ENCODE measurements around the gene BCL7B.
A peak's percentile ranks its signal among the peaks of the same experiment; 100 is the strongest.
"Not testable (repeated sequence)": the region's sequence is repeated elsewhere in the genome, so short reads cannot be mapped to it uniquely, and the experiment has no call there.

BCL7B gene

GRCh38 chr7:73572767-73573186 lies 15.3 kb upstream of the BCL7B start:
- DNase-seq (ENCODE audit: low read depth, low spot score): no peak

GRCh38 chr7:73570977-73571376 lies 13.5 kb upstream of the BCL7B start:
- no peak for DNase-seq (ENCODE audit: low read depth, low spot score)

- DNase-seq (ENCODE audit: low read depth, low spot score): no peak
These were observed 13.0 kb upstream of the BCL7B start for GRCh38 chr7:73570521-73570920.

GRCh38 chr7:73569042-73569608 lies 11.6 kb upstream of the BCL7B start:
- no peak for DNase-seq (ENCODE audit: low read depth, low spot score)

GRCh38 chr7:73567846-73568685 lies 10.6 kb upstream of the BCL7B start:
- no peak for DNase-seq (ENCODE audit: low read depth, low spot score)

GRCh38 chr7:73567140-73567539 lies 9.7 kb upstream of the BCL7B start:
- no peak for DNase-seq (ENCODE audit: low read depth, low spot score)

- not testable (repeated sequence) for DNase-seq (ENCODE audit: low read depth, low spot score)
These were observed 8.9 kb upstream of the BCL7B start for GRCh38 chr7:73566431-73566830.

GRCh38 chr7:73565675-73566340 lies 8.3 kb upstream of the BCL7B start:
- DNase-seq (ENCODE audit: low read depth, low spot score): no peak

- DNase-seq (ENCODE audit: low read depth, low spot score): no peak
These were observed 2.8 kb upstream of the BCL7B start for GRCh38 chr7:73560109-73560835.

GRCh38 chr7:73557108-73557396 lies 438 bp downstream of the BCL7B start:
- DNase-seq (ENCODE audit: low read depth, low spot score): peak; percentile 78

GRCh38 chr7:73556208-73557107 lies 1.0 kb downstream of the BCL7B start:
- DNase-seq (ENCODE audit: low read depth, low spot score): no peak

- no peak for DNase-seq (ENCODE audit: low read depth, low spot score)
These were observed 2.0 kb downstream of the BCL7B start for GRCh38 chr7:73555411-73555982.

- not testable (repeated sequence) for DNase-seq (ENCODE audit: low read depth, low spot score)
These were observed 7.4 kb downstream of the BCL7B start for GRCh38 chr7:73550093-73550492.

- DNase-seq (ENCODE audit: low read depth, low spot score): no peak
These were observed 8.3 kb downstream of the BCL7B start for GRCh38 chr7:73549176-73549575.

- no peak for DNase-seq (ENCODE audit: low read depth, low spot score)
These were observed 9.6 kb downstream of the BCL7B start for GRCh38 chr7:73547841-73548240.

GRCh38 chr7:73544678-73545077 lies 12.8 kb downstream of the BCL7B start:
- DNase-seq (ENCODE audit: low read depth, low spot score): no peak

GRCh38 chr7:73541722-73542121 lies 15.8 kb downstream of the BCL7B start:
- DNase-seq (ENCODE audit: low read depth, low spot score): no peak

GRCh38 chr7:73539709-73540108 lies 17.8 kb downstream of the BCL7B start:
- no peak for DNase-seq (ENCODE audit: low read depth, low spot score)

- not testable (repeated sequence) for DNase-seq (ENCODE audit: low read depth, low spot score)
These were observed 19.0 kb downstream of the BCL7B start for GRCh38 chr7:73538510-73538909.

GRCh38 chr7:73537051-73537450 lies 20.4 kb downstream of the BCL7B start:
- DNase-seq (ENCODE audit: low read depth, low spot score): no peak

GRCh38 chr7:73536479-73536878 lies 21.0 kb downstream of the BCL7B start:
- DNase-seq (ENCODE audit: low read depth, low spot score): no peak
